ENCODE data around the gene PKDCC. TPM values are rescaled to one million over a fixed set of nuclear protein-coding genes. Genes with fewer than 3 reads are reported as not detected.

PKDCC gene
- total and polyA plus RNA-seq, 2 donors (not counting 1 experiment from before 2014, with no cell fraction given): 0.20 to 0.82 TPM

DNA sequence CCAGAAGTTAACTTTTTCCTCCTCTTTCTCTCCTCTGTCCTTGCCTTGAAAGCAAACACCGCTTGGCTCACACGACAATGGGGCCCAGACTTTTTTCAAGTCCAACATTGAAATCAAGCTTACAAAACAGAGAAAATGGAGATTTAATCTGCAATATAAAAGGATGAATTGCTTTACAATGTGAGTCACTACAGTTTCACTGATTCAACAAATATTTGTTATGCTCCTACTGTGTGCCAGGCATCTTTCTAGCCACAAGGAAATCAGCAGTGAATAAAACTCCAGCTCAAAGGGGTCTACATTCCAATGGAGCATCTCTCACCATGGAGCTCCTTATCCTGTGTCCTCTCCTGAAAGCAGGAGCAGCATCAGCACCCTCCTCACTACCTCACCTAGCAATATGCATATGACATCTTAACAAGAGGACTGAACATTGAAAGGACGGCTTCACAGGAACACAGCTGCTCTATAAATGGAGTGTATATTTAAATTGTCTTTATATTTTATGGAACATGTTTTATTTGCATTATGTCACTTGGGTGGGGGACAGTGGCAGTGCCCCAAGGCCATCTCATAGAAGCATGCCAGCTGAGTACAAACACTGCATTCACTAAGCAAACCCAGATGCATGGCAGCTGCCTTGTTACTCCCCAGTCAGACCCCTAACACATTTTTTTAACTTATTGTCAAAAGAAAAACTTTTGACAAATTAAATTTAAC, 39.5 kb downstream of the PKDCC start:
- intact Hi-C loops (cut with micrococcal nuclease): no loop called here
- Histone ChIP-seq H3K27me3 (replicated peaks in 1 of 4; ENCODE audit: control extremely low read depth in 1 of 4, control insufficient read depth in 3 of 4, insufficient read depth in 4 of 4, low read length in 3 of 4) (peaks cover 0 to 20% (median 2%) of the 10 kb centered on the region in 4 experiments), H4K20me1 (ENCODE audit: control insufficient read depth, insufficient read depth, low read length, poor library complexity, severe bottlenecking) (no peaks in the 10 kb centered on the region), H3K9ac (ENCODE audit: low read length) (no peak overlapping the region), H3K27ac (ENCODE audit: low read length in 2 of 2) (no peak overlapping the region), H3K4me2 (replicated peaks; ENCODE audit: low read depth, low read length, poor library complexity, severe bottlenecking) (no peak overlapping the region), H2AFZ (ENCODE audit: insufficient read depth, low read depth, low read length, poor library complexity, severe bottlenecking) (no peak overlapping the region), H3K4me3 (ENCODE audit: control extremely low read depth in 1 of 5, extremely low read depth in 1 of 5, insufficient read depth in 1 of 5, low read depth in 2 of 5, low read length in 4 of 5) (no peak overlapping the region), H3K9me3 (ENCODE audit: control extremely low read depth in 1 of 3, control insufficient read depth in 2 of 3, insufficient read depth in 1 of 3, low read length in 2 of 3) (peaks cover 0 to 3% (median 0%) of the 10 kb centered on the region in 3 donors), H3K36me3 (replicated peaks in 1 of 2; ENCODE audit: control extremely low read depth in 1 of 2, control insufficient read depth in 1 of 2, extremely low read depth in 1 of 2, insufficient read depth in 2 of 2, low read length in 1 of 2) (no peaks in the 10 kb centered on the region), H3K4me1 (ENCODE audit: control insufficient read depth in 2 of 2, insufficient read depth in 2 of 2, low read length in 2 of 2) (peaks cover 3 to 4% of the 10 kb centered on the region in 2 donors), H3K79me2 (ENCODE audit: control insufficient read depth, insufficient read depth, low read length) (no peaks in the 10 kb centered on the region)
- no peak for DNase-seq
- ChIA-PET CTCF (interaction anchor here (0.7 to 12.5 kb wide), 34 partner anchors 8 to 576 kb away, joined by 3 to 352 read pairs (median 5); no protein-coding TSS in a partner anchor), POLR2A (interaction anchor here (0.6 kb wide), 1 partner anchor 173 kb away, joined by 7 read pairs; no protein-coding TSS in a partner anchor)
- peaks cover 8% of the 10 kb centered on the region for H3K27me3 Mint-ChIP-seq
- TF ChIP-seq, protein P1, sequence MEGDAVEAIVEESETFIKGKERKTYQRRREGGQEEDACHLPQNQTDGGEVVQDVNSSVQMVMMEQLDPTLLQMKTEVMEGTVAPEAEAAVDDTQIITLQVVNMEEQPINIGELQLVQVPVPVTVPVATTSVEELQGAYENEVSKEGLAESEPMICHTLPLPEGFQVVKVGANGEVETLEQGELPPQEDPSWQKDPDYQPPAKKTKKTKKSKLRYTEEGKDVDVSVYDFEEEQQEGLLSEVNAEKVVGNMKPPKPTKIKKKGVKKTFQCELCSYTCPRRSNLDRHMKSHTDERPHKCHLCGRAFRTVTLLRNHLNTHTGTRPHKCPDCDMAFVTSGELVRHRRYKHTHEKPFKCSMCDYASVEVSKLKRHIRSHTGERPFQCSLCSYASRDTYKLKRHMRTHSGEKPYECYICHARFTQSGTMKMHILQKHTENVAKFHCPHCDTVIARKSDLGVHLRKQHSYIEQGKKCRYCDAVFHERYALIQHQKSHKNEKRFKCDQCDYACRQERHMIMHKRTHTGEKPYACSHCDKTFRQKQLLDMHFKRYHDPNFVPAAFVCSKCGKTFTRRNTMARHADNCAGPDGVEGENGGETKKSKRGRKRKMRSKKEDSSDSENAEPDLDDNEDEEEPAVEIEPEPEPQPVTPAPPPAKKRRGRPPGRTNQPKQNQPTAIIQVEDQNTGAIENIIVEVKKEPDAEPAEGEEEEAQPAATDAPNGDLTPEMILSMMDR (IDR thresholded peaks at IDR 0.05): no peak
- no peak for TF ChIP-seq EZH2 (IDR thresholded peaks at IDR 0.05; ENCODE audit: borderline replicate concordance, insufficient read depth, low read depth, low read length, poor library complexity, severe bottlenecking)
- no peak for ATAC-seq (ENCODE audit: low read depth)
- no peak overlapping the region for H3K4me3 Mint-ChIP-seq
- no peaks in the 10 kb centered on the region for H3K9me3 Mint-ChIP-seq (ENCODE audit: insufficient read depth)
- peaks cover 4% of the 10 kb centered on the region for H3K4me1 Mint-ChIP-seq
- H3K27ac Mint-ChIP-seq: no peak overlapping the region
- WGBS (ENCODE audit: insufficient coverage): no CpG with 5 or more reads among the region's 3 CpGs

GRCh38 chr2:42087857-42088195, 40.0 kb downstream of the PKDCC start:
- Histone ChIP-seq H3K36me3 (replicated peaks in 1 of 2; ENCODE audit: control extremely low read depth in 1 of 2, control insufficient read depth in 1 of 2, extremely low read depth in 1 of 2, insufficient read depth in 2 of 2, low read length in 1 of 2) (no peaks in the 10 kb centered on the region), H4K20me1 (ENCODE audit: control insufficient read depth, insufficient read depth, low read length, poor library complexity, severe bottlenecking) (no peaks in the 10 kb centered on the region), H3K9me3 (ENCODE audit: control extremely low read depth in 1 of 3, control insufficient read depth in 2 of 3, insufficient read depth in 1 of 3, low read length in 2 of 3) (peaks cover 0 to 3% (median 0%) of the 10 kb centered on the region in 3 donors), H2AFZ (ENCODE audit: insufficient read depth, low read depth, low read length, poor library complexity, severe bottlenecking) (no peak overlapping the region), H3K27me3 (replicated peaks in 1 of 4; ENCODE audit: control extremely low read depth in 1 of 4, control insufficient read depth in 3 of 4, insufficient read depth in 4 of 4, low read length in 3 of 4) (peaks cover 0 to 20% (median 2%) of the 10 kb centered on the region in 4 experiments), H3K4me2 (replicated peaks; ENCODE audit: low read depth, low read length, poor library complexity, severe bottlenecking) (no peak overlapping the region), H3K4me1 (ENCODE audit: control insufficient read depth in 2 of 2, insufficient read depth in 2 of 2, low read length in 2 of 2) (peaks cover 3 to 4% of the 10 kb centered on the region in 2 donors), H3K27ac (ENCODE audit: low read length in 2 of 2) (no peak overlapping the region), H3K79me2 (ENCODE audit: control insufficient read depth, insufficient read depth, low read length) (no peaks in the 10 kb centered on the region), H3K9ac (ENCODE audit: low read length) (no peak overlapping the region), H3K4me3 (ENCODE audit: control extremely low read depth in 1 of 5, extremely low read depth in 1 of 5, insufficient read depth in 1 of 5, low read depth in 2 of 5, low read length in 4 of 5) (no peak overlapping the region)
- Mint-ChIP-seq H3K9me3 (ENCODE audit: insufficient read depth) (no peaks in the 10 kb centered on the region), H3K27me3 (peaks cover 8% of the 10 kb centered on the region), H3K4me3 (no peak overlapping the region), H3K27ac (no peak overlapping the region), H3K4me1 (peaks cover 2% of the 10 kb centered on the region)
- DNase-seq (no peak), ATAC-seq (ENCODE audit: low read depth) (no peak)
- ChIA-PET CTCF (interaction anchor here (0.7 to 12.5 kb wide), 22 partner anchors 8 to 575 kb away, joined by 3 to 352 read pairs (median 7); no protein-coding TSS in a partner anchor), POLR2A (interaction anchor here (0.6 kb wide), 1 partner anchor 172 kb away, joined by 7 read pairs; no protein-coding TSS in a partner anchor)
- no CpG with 5 or more reads among the region's 2 CpGs for WGBS (ENCODE audit: insufficient coverage)
- TF ChIP-seq, protein P1 (IDR thresholded peaks at IDR 0.05): no peak
- TF ChIP-seq EZH2 (IDR thresholded peaks at IDR 0.05; ENCODE audit: borderline replicate concordance, insufficient read depth, low read depth, low read length, poor library complexity, severe bottlenecking): no peak
- intact Hi-C loops (cut with micrococcal nuclease): no loop called here
